Lung (tissue), 12 donors: ENCODE results near the gene TMC5. TPM values are rescaled to one million over a fixed set of nuclear protein-coding genes. Genes with fewer than 3 reads are reported as not detected.

ENCODE experiments used
- ATAC-seq: fragments of 200-7000 bp; cut with Tn5 transposase; one replicate; pipeline ENCODE4 v1.9.1; 2020; ENCODE audit warnings: moderate number of reproducible peaks; ENCODE audit not compliant: insufficient read depth, low FRiP score
- DNase-seq, 3 donors: peaks; one replicate each; pipeline ENCODE4 v3.0.0-alpha.2; 2013 to 2017
- H3K27ac ChIP-seq, 2 donors: one replicate each; pipeline ENCODE4 v1.5.1; 2013; ENCODE audit warnings: mild to moderate bottlenecking in 2 of 2, moderate library complexity in 2 of 2, control low read depth in 1 of 2, inconsistent platforms in 1 of 2, low read depth in 1 of 2, low read length in 1 of 2
- H3K27me3 ChIP-seq, 3 donors: one replicate each; pipeline ENCODE4 v1.5.1; 2013; ENCODE audit warnings: low read length in 2 of 3; ENCODE audit not compliant: control insufficient read depth in 3 of 3, insufficient read depth in 3 of 3
- H3K36me3 ChIP-seq, 4 donors: one replicate each; pipeline ENCODE4 v1.5.1; 2013; ENCODE audit warnings: low read length in 4 of 4, mild to moderate bottlenecking in 1 of 4, moderate library complexity in 1 of 4; ENCODE audit not compliant: control insufficient read depth in 4 of 4, insufficient read depth in 4 of 4
- H3K4me1 ChIP-seq, 5 donors: one replicate each; pipeline ENCODE4 v1.5.1; 2013; ENCODE audit warnings: low read length in 5 of 5, mild to moderate bottlenecking in 2 of 5, moderate library complexity in 1 of 5; ENCODE audit not compliant: control insufficient read depth in 5 of 5, insufficient read depth in 5 of 5
- H3K4me3 ChIP-seq: one replicate; pipeline ENCODE4 v1.5.1; 2013; ENCODE audit warnings: mild to moderate bottlenecking, control low read depth, moderate library complexity
- H3K9ac ChIP-seq, 2 donors: one replicate each; pipeline ENCODE4 v1.5.1; 2013; ENCODE audit warnings: low read length in 2 of 2, control low read depth in 1 of 2; ENCODE audit not compliant: insufficient read depth in 1 of 2
- H3K9me3 ChIP-seq, 4 donors: one replicate each; pipeline ENCODE4 v1.5.1; 2013; ENCODE audit warnings: low read length in 3 of 4, mild to moderate bottlenecking in 1 of 4, moderate library complexity in 1 of 4; ENCODE audit not compliant: control insufficient read depth in 4 of 4, insufficient read depth in 3 of 4
- WGBS, 2 donors: extraction: QIAGEN DNeasy Blood & Tissue Kit; methylation state at CpG; one replicate each; pipeline ENCODE4 v1.1.7; 2013; 5-methylcytosine and 5-hydroxymethylcytosine counted together
- polyA plus RNA-seq, 2 donors: library from polyadenylated mRNA; stranded (reverse); fragments of 200-250 nt; gene quantifications; one replicate each; pipeline ENCODE4 v1.2.1, GENCODE V29; 2013
- total RNA-seq, 2 donors: library from RNA; depleted of rRNA in 1 of 2; stranded (reverse); fragments of >200 nt in 1 of 2; gene quantifications; one replicate each; pipeline ENCODE4 v1.2.1, GENCODE V29; 2014 to 2021
- TF ChIP-seq, protein P1 (sequence below): IDR thresholded peaks from 2 replicates; pipeline ENCODE4 v1.5.1; 2012; ENCODE audit warnings: mild to moderate bottlenecking; ENCODE audit errors: control extremely low read depth, extremely low read depth
- donor health status: control.
- donor health status: control.
- donor health status: Bipolar disorder and iron deficiency.
- donor health status: healthy.
- donor health status: DM: yes; HTN: yes; CAD: no.

TMC5 gene
- total and polyA plus RNA-seq, 4 donors: 43.2 to 129 (median 53.4) TPM

DNA sequence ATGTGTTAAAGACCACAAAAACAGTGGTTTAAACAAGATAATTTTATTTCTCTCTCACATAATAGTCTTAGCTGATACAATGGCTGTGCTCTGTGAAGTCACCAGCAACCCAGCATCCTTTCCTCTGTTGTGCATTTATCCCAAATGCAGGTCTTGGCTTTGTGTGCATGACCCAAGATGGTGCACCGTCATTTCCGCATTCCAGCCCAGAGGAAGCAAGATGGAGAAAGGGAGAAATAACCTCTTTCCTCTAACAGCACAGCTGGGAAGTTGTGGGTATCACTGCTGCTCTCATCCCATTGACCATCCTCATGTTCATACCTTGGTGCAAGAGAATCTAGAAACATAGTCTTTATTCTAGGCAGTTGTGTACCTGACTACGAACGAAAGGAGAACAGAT, 21.8 kb downstream of the TMC5 start:
- peaks cover 0 to 2% (median 0%) of the 10 kb centered on the region in 4 donors for H3K36me3 ChIP-seq
- TF ChIP-seq, protein P1, sequence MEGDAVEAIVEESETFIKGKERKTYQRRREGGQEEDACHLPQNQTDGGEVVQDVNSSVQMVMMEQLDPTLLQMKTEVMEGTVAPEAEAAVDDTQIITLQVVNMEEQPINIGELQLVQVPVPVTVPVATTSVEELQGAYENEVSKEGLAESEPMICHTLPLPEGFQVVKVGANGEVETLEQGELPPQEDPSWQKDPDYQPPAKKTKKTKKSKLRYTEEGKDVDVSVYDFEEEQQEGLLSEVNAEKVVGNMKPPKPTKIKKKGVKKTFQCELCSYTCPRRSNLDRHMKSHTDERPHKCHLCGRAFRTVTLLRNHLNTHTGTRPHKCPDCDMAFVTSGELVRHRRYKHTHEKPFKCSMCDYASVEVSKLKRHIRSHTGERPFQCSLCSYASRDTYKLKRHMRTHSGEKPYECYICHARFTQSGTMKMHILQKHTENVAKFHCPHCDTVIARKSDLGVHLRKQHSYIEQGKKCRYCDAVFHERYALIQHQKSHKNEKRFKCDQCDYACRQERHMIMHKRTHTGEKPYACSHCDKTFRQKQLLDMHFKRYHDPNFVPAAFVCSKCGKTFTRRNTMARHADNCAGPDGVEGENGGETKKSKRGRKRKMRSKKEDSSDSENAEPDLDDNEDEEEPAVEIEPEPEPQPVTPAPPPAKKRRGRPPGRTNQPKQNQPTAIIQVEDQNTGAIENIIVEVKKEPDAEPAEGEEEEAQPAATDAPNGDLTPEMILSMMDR: no peak
- ATAC-seq: no peak
- 94 to 98% methylated on average over 4 of the region's 4 CpGs for WGBS, 2 donors
- DNase-seq: no peak
- H3K27ac ChIP-seq: no peak overlapping the region
- no peaks in the 10 kb centered on the region for H3K27me3 ChIP-seq
- no peak overlapping the region for H3K4me3 ChIP-seq
- H3K4me1 ChIP-seq: peaks cover 0 to 5% (median 0%) of the 10 kb centered on the region in 5 donors
- no peak overlapping the region for H3K9ac ChIP-seq
- no peaks in the 10 kb centered on the region for H3K9me3 ChIP-seq

DNA sequence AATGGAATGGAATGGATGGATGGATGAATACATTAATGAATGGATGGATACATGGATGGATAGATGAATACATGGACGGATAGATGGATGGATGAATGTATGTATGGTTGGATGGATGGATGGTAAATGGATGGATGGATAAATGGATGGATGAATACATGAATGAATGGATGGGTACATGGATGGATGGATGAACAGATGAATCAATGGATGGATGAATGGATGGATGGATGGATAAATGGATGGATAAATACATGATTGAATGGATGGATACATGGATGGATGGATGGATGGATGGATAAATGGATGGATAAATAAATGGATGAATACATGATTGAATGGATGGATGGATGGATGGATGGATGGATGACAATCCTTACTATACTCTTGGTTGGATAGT, 26.0 kb downstream of the TMC5 start:
- H3K9ac ChIP-seq: no peak overlapping the region
- 82 to 86% methylated on average over 1 of the region's 1 CpG for WGBS, 2 donors
- H3K9me3 ChIP-seq: peaks cover 0 to 5% (median 4%) of the 10 kb centered on the region in 4 donors
- no peak for DNase-seq
- H3K36me3 ChIP-seq: peaks cover 0 to 3% (median 0%) of the 10 kb centered on the region in 4 donors
- no peak for ATAC-seq
- TF ChIP-seq, protein P1: no peak
- no peaks in the 10 kb centered on the region for H3K27me3 ChIP-seq
- H3K4me3 ChIP-seq: no peak overlapping the region
- H3K27ac ChIP-seq: no peak overlapping the region
- peaks cover 0 to 4% (median 0%) of the 10 kb centered on the region in 5 donors for H3K4me1 ChIP-seq

DNA sequence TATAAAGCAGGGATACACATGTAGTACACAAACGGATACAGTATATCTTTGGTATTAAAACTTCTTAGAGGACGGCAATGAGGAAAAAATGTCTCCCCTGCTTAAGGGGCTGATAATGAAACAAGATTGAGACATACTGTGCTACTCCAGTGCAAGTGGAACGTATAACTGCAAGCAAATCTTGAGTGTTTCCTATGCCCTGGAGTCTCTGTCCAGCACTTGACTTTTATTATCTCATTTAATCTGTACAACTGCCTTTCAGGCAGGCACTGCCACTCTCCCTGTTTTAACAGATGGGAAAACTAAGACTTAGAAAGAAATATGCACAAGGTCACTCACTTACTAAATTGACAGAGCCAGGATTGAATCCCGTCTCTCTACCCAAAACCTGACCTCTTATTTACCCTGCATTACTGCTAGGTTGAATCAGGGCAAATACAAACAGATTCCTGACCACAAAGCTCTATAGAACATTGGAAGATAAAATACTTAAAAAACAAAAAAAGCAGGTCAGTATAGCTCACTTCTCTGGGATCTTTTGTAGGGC, 28.7 kb downstream of the TMC5 start:
- H3K4me1 ChIP-seq: peaks cover 0 to 4% (median 0%) of the 10 kb centered on the region in 5 donors
- H3K27me3 ChIP-seq: peaks cover 0 to 2% (median 0%) of the 10 kb centered on the region in 3 donors
- DNase-seq: no peak
- no peak overlapping the region for H3K27ac ChIP-seq
- ATAC-seq: no peak
- TF ChIP-seq, protein P1: no peak
- H3K36me3 ChIP-seq: peaks cover 0 to 6% (median 0%) of the 10 kb centered on the region in 4 donors
- peaks cover 0 to 5% (median 4%) of the 10 kb centered on the region in 4 donors for H3K9me3 ChIP-seq
- WGBS, 2 donors: 64 to 75% methylated on average over 4 of the region's 4 CpGs
- no peak overlapping the region for H3K9ac ChIP-seq
- H3K4me3 ChIP-seq: no peak overlapping the region

DNA sequence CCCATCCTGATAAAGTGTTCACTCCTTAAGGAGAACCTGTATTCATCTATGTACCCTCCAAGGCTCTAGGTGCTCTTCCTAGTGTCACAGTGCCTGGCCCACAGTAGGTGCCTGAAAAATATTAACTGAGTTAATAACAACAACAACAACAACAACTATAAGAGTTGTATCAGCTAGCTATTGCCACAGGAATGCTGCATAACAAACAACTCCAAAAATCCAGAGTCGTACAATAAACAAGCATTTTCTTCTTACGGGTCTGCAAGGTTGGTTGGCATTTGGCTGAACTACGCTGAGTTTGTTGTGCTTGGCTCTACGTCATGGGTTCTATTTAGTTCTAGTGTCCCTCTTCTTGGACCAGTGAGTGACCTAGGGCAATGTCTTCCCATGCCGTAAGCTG, 29.2 kb downstream of the TMC5 start:
- Histone ChIP-seq H3K4me1 (peaks cover 0 to 4% (median 0%) of the 10 kb centered on the region in 5 donors), H3K27me3 (peaks cover 0 to 2% (median 0%) of the 10 kb centered on the region in 3 donors), H3K9me3 (peaks cover 0 to 5% (median 4%) of the 10 kb centered on the region in 4 donors), H3K36me3 (peaks cover 0 to 6% (median 0%) of the 10 kb centered on the region in 4 donors), H3K9ac (no peak overlapping the region), H3K4me3 (no peak overlapping the region), H3K27ac (no peak overlapping the region)
- WGBS, 2 donors: 95 to 97% methylated on average over 5 of the region's 5 CpGs
- TF ChIP-seq, protein P1: no peak
- ATAC-seq: no peak
- DNase-seq: no peak
